ENCODE results near the gene BBX.

- TF ChIP-seq CTCF (IDR thresholded peaks at IDR 0.05; ENCODE audit: borderline replicate concordance, extremely low read depth, low read length, poor library complexity, severe bottlenecking) (no peak), EZH2 (IDR thresholded peaks at IDR 0.05; ENCODE audit: borderline replicate concordance, low read depth, low read length, severe bottlenecking) (no peak)
These were observed 121.9 kb downstream of the BBX start for GRCh38 chr3:107644631-107645030.

Data from DND-41 (cell line).